Omental fat pad (tissue), 4 donors: ENCODE measurements around the gene RASGEF1C. TPM values are rescaled to one million over a fixed set of nuclear protein-coding genes. Genes with fewer than 3 reads are reported as not detected.

ENCODE experiments used
- ATAC-seq: fragments of 150-250 bp; one replicate; pipeline ENCODE4 v1.9.1; 2016; ENCODE audit warnings: mild to moderate bottlenecking, moderate library complexity; ENCODE audit not compliant: low FRiP score
- DNase-seq: peaks from one replicate; pipeline ENCODE4 v3.0.0-alpha.2; 2019; ENCODE audit warnings: low spot score
- total RNA-seq, 4 donors: library from RNA; depleted of rRNA; stranded (reverse); fragments of >200 nt; gene quantifications; one replicate each; pipeline ENCODE4 v1.1.0, GENCODE V29; 2016
- TF ChIP-seq, protein P1 (sequence below), 3 donors: fragments of 450-650 bp; IDR thresholded peaks; one replicate each; pipeline ENCODE4 v1.5.1; 2016 to 2017; ENCODE audit warnings: antibody characterized with exemption in 3 of 3, mild to moderate bottlenecking in 3 of 3, moderate library complexity in 2 of 3

Gene RASGEF1C
- total RNA-seq, 4 donors from 2014 or later = 0.37 to 8.5 TPM; not detected in 2

DNA sequence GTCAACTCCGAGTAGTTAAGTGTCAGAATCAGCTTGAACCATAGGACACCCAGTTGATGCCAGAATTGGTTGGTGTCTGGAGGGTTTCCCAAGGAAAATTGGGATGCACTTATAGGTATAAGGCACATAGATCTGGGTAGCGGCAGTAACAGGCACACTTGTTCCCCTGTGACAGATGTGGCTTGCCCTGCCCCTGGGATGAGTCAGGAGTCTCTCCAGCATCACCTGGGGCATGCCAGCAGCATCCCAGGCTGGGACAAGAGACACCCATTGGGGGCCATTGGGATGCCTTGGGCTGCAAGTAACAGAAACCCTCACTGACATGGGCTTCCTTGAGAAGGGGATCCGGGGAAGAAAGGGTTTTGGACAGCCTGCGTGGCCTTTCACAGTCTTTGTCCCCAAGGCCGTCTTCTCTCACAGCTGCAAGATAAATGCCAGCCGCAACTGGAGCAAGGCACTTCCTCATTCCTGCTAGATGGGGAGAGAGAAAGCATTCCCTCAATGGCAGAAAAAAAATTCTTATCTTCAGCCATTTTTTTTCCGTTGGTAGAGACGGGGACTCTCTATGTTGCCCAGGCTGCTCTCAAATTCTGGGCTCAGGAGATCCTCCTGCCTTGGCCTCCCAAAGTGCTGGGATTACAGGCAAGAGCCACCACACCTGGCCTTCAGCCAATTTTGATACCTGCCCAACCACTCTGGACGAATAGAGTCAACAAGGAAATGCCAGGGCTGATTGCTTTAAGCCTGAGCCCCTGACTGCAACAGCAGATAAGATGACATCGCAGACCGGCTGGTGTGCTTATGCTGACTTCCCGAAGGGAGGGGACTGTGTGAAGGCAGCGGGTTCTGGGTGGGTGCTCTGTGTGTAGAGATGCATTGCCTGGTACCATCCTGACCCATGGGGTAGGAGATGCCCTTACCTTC, 124.1 kb downstream of the RASGEF1C start:
- no peak for DNase-seq
- TF ChIP-seq, protein P1, sequence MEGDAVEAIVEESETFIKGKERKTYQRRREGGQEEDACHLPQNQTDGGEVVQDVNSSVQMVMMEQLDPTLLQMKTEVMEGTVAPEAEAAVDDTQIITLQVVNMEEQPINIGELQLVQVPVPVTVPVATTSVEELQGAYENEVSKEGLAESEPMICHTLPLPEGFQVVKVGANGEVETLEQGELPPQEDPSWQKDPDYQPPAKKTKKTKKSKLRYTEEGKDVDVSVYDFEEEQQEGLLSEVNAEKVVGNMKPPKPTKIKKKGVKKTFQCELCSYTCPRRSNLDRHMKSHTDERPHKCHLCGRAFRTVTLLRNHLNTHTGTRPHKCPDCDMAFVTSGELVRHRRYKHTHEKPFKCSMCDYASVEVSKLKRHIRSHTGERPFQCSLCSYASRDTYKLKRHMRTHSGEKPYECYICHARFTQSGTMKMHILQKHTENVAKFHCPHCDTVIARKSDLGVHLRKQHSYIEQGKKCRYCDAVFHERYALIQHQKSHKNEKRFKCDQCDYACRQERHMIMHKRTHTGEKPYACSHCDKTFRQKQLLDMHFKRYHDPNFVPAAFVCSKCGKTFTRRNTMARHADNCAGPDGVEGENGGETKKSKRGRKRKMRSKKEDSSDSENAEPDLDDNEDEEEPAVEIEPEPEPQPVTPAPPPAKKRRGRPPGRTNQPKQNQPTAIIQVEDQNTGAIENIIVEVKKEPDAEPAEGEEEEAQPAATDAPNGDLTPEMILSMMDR (IDR thresholded peaks at IDR 0.05) = no peak
- ATAC-seq = peak; percentile 38

DNA sequence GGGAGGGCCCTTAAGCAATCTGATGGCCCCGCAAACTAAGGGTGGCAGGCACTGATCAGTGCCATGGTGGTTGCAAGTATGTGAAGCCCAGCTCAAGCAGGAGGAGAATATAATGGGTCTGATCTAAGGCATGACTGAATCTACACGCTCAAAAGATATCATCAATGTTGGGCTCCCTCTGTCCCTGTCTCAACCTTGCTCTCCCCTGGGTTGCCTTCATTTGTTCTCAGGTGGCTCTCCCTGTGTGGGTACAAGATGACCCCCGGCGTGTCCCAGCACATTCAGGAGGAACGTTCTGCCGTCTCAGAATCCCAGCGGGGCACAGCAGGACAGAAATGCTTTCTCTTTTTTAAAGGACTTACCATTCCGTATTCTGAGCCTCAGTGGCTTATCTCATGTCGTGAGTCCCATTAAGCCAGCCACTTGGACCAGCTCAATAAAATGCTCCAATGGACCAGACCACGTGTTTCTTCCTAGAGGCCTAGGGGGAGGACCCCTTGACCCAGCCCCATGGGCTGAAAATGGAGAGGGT, 125.4 kb downstream of the RASGEF1C start:
- no peak for ATAC-seq
- TF ChIP-seq, protein P1 (IDR thresholded peaks at IDR 0.05) = no peak
- no peak for DNase-seq

DNA sequence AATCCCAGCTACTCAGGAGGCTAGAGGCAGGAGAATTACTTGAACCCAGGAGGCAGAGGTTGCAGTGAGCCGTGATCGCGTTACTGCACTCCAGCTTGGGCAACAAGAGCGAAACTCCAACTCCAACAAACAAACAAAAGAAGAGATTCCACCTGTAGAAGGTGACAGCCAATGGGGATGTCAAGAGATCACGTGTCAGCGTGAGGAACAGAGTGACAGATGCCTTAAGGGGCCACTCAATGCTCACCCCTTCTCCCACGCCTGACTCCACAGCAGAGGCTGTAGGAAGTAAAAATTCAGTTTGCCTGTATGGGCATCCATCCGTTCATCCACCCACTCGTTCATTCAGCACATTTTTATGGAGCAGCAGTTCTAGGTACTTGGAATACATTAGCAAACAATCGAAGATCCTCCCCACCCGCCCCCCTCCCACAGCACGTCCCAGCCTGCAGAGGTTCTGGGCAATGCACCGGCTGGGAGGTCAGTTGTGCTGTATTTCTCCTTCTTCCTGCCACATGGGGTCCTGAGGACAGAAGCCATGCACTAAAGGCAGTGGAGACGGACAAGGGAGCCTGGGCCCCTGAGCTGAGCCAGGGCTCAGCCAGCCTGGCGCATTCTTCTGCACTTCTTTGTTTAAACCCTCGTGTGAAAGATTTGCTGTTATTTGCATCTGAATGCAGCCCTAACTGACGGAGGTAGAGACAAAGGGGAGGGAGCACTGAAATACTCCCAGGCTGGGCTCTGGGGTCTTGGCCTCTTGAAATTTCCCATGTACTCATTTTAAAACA, 126.2 kb downstream of the RASGEF1C start:
- TF ChIP-seq, protein P1 (IDR thresholded peaks at IDR 0.05) = no peak
- ATAC-seq = no peak
- no peak for DNase-seq

DNA sequence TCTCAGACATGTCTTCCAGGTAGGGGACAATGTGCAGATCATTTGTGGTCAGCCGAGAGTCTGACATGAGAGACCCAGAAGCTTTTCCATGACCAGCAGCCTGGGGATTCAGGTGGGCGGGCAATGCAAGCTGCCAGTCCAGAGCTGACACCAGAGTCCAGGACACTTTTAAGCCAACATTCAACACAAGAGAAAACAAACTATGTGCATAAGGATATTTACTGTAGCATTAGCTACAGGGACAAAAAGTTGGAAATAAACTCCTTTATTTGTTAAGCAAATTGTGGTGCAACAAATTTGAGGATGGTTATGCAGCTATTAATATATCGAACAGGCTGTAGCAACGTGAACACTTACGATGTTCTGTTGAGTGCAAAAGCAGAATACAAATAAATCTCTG, 127.5 kb downstream of the RASGEF1C start:
- no peak for ATAC-seq
- no peak for DNase-seq
- TF ChIP-seq, protein P1 (IDR thresholded peaks at IDR 0.05) = no peak

DNA sequence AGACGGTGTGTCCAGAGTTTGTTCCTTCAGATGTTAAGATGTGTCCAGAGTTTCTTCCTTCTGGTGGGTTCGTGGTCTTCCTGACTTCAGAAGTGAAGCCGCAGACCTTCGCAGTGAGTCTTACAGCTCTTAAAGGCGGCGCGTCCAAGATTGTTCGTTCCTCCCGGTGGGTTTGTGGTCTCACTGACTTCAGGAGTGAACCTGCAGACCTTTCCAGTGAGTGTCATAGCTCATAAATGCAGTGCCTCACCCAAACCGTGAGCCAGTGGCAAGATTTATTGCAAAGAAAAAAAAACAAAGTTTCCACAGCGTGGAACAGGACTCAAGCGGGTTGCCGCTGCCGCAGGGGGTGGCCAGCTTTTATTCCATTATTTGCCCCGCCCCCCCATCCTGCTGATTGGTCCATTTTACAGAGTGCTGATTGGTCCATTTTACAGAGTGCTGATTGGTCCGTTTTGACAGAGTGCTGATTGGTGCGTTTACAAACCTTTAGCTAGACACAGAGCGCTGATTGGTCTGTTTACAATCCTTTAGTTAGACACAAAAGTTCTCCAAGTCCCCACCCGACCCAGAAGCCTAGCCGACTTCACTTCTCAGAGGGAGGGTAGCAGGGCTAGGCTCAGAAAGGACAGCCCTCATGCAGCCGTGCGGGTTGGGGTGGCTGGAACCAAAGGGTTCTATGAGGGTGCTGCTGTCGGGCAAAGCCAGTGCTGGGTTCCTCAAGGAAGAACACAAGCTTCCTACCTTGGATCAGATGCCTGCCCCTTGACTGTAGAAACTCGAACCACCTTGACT, 128.3 kb downstream of the RASGEF1C start:
- no peak for ATAC-seq
- DNase-seq = no peak
- TF ChIP-seq, protein P1 (IDR thresholded peaks at IDR 0.05) = no peak

DNA sequence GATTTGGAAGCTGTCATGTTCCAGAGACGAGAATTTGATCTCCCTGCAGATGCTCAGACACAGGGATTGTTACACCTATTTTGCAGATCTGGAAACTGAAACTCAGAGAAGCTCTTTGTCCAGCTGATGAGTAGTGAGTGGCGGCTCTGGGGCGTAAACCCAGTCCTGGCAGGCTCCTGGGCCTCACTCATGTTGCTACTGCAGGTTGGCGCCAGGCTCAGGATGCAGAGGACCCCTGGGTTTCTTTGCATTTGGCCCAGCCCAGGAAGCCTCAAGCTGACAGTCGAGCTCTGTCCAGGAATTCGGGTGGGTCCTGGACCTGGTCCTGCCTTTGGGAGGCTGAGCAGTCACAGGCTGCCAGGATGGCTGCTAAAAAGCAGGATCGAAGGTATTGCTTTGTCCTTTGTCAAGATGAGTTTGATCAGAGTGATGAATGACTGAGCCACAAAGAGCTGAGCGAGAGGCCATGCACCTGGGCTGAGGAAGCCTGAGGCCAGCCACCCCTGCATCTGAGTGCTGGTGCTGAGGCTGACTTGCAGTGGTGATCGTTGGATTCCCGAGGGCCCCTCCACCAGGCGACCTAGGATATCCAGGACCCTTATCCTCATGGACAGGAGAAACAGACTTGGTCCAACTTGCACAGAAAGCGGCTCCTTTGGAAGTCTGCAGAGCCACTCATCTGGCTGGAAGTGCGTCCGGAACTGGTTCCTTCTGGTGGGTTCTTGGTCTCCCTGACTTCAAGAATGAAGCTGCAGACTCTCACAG, 129.1 kb downstream of the RASGEF1C start:
- TF ChIP-seq, protein P1 (IDR thresholded peaks at IDR 0.05) = no peak

More for the DNA sequence above, 129.1 kb downstream of the RASGEF1C start:
- ATAC-seq = no peak
- no peak for DNase-seq
